Left hindlimb (tissue), 1 donor: ENCODE data around the gene S100A14.
"Not testable (repeated sequence)": the region's sequence is repeated elsewhere in the genome, so short reads cannot be mapped to it uniquely, and the experiment has no call there.

ENCODE experiments used
- DNase-seq: peaks from one replicate; pipeline ENCODE4 v3.0.0-alpha.2; 2018

The S100A14 gene

DNA sequence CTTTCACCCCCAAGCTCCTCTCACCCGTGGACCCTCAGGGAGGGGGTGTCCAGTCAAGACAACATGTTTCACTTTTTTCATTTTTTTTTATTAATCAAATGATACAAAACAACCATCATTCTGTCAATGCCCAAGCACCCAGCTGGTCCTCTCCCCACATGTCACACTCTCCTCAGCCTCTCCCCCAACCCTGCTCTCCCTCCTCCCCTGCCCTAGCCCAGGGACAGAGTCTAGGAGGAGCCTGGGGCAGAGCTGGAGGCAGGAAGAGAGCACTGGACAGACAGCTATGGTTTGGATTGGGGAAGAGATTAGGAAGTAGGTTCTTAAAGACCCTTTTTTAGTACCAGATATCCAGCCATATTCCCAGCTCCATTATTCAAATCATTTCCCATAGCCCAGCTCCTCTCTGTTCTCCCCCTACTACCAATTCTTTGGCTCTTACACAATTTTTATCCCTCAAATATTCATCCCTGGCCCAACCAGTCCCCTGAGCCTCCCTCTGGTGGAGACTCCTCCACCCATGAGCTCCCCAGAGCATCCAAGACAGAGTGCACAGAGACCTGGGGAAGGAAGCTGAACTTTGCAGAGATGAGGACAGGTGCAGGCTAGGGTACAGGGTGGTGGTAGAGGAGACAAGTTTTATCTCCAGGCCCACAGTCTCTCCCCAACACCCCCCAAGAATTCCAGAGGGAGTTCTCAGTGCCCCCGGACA, 1.8 kb downstream of the S100A14 start:
- DNase-seq, result no peak

- DNase-seq, result no peak
Measured at GRCh38 chr1:153613406-153613805, 2.7 kb downstream of the S100A14 start.

- DNase-seq, result peak; percentile 74
Measured at GRCh38 chr1:153612755-153613331, 3.3 kb downstream of the S100A14 start, which contains the start of gene S100A16. Gene S100A16 (minus strand): TSS chr1:153613137. CDS start chr1:153608151, 4,986 bp downstream.

- DNase-seq, result peak; percentile 43
Measured at GRCh38 chr1:153612111-153612754, 3.9 kb downstream of the S100A14 start.

DNA sequence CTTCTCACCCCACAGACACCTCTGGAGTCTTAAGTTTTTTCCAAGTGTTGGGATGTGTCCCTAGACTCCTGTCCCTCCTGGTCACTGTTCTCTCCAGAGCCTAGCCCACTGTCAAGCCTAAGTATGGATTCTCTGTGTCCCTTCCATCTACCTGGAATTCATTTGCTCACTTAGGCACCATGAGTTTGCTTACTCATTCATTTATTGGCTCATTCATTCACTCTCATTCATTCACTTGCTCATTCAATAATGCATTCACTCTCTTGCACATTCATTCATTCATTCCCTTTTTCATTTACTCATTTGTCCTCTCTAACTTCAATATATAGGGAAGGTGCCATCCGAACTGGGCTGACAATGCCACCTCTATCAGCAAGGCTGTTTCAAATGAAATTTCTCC, 4.8 kb downstream of the S100A14 start:
- DNase-seq, result no peak

GRCh38 chr1:153610811-153611301, 5.3 kb downstream of the S100A14 start:
- peak; percentile 23 for DNase-seq

GRCh38 chr1:153610334-153610733, 5.8 kb downstream of the S100A14 start:
- no peak for DNase-seq

- no peak for DNase-seq
Measured at GRCh38 chr1:153609585-153609907, 6.6 kb downstream of the S100A14 start.

DNA sequence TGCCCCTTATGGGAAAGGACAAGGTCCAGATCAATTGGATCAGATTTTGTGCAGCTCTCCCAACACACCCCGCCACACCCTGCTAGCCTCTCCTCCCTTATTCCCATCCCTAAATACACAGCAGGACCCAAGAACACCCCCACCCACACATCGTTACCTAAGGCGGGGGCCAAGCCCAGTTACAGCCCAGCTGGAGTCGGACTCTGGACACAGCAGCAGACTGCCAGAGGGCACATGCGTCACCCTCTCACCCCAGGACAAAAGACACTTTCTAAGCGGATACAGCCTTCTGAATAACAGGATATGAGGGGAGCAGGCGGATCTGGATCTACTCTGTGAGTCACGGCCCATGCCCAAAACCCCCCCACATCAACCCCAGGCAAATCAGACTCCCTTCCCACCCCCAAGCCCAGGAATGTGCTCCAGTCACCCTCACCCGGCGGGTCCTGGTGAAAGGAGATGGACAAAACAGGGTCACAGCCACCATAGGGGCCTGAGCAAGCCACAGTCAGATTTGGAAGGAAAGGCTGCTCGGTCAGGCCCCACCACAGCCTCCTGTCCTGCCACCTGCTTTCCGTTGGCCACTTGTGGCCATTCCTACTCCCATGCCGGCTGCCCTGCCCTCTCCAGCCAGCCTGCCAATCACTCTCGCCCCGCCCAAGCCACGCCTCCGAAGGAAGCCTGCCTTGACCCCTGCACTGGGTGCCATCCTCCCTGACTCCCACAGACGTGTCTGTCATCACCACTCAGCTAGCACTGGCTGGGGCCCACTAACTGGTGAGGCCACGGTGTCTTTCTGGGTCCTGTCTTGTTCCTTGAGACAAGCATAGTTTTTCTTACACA, 7.2 kb downstream of the S100A14 start:
- DNase-seq, result peak; percentile 52

GRCh38 chr1:153608089-153608682, 7.9 kb downstream of the S100A14 start:
- DNase-seq, result peak; percentile 23

- DNase-seq, result no peak
Measured at GRCh38 chr1:153607381-153607780, 8.7 kb downstream of the S100A14 start.

DNA sequence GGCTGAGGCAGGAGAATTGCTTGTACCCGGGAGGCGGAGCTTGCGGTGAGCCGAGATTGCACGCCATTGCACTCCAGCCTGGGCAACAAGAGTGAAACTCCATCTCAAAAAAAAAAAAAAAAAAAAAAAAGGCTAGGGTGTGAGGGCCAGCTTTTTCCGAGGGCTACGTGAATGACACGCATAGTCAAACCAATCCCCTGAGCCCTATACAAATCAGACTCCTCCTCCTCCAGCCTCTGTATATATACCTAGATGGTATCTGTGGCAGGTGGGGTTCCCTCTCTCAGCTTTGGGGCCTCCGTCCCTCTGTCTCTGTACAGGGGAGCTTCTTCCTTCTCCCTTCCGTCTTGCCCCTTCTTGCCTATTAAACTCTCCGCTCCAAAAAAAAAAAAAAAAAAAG, 9.9 kb downstream of the S100A14 start:
- DNase-seq, result no peak

GRCh38 chr1:153602749-153603148, 13.4 kb downstream of the S100A14 start:
- DNase-seq, result no peak

DNA sequence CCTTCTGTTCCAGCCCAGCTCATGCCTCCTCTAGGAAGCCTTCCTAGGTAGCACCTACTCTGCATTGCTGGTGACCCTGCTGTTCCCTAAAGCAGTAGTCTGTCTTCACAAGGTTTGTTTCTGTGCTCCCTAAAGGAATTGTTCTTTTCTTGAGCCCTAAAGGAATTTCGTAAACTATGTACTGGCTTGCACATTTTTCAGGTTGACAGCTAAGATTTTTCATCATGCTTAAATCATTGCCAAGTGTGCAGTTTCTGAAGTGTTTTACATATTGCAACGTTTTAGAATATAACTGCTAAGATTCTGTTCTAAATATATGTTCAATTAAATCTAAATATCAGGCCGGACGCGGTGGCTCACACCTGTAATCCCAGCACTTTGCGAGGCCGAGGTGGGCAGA, 16.3 kb downstream of the S100A14 start:
- DNase-seq, result no peak

GRCh38 chr1:153598309-153599172, 17.6 kb downstream of the S100A14 start:
- DNase-seq, result no peak

- DNase-seq, result no peak
Measured at GRCh38 chr1:153597206-153597605, 18.9 kb downstream of the S100A14 start.

DNA sequence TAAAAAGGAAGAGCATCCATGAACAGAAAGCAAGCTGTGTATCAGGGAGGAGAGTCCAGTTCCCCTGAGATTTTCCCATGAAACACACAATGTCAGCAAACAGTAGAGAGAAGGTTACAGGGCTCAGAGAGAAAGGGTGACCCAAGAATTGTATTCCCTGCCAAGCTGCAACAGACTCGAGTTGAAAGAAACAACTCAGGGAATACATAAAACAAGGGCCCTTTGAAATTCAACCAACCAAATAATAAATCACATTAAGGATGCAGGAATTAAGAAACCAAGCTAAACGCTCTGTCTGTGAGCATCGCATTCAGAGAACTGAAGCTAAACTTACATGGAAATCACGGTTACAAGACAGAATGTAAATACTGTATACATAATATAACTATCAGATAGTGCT, 23.4 kb downstream of the S100A14 start:
- DNase-seq, result no peak

DNA sequence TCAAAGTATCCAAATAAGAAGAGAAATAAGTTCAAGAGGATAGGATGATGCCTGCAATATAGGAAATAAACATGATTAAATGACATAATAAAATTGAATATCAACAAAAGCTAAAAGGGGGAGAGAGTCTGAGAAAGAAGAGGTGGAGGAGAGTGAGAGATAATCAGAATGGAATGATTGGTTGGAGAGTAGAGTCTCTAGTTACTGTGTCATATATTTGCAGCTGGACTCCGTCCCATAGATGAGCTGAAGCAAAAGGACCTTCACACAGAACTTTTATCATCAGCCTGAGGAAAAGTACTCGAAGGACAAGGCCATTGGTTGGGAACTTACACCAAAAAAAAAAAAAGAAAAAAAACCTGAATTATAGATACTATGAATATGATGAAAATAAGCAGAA, 27.6 kb downstream of the S100A14 start:
- DNase-seq, result no peak

GRCh38 chr1:153588033-153588432, 28.1 kb downstream of the S100A14 start:
- DNase-seq, result not testable (repeated sequence)

- DNase-seq, result no peak
Measured at GRCh38 chr1:153587314-153587713, 28.8 kb downstream of the S100A14 start.

GRCh38 chr1:153586347-153586746, 29.8 kb downstream of the S100A14 start:
- no peak for DNase-seq

GRCh38 chr1:153585006-153585405, 31.1 kb downstream of the S100A14 start:
- DNase-seq, result no peak
